Thyroid gland (tissue), 4 donors: Measurements from ENCODE around the gene NPHP4. TPM values are rescaled to one million over a fixed set of nuclear protein-coding genes. Genes with fewer than 3 reads are reported as not detected.

Source experiments
- DNase-seq, 2 donors: peaks; one replicate each; pipeline ENCODE4 v3.0.0-alpha.2; 2019
- H3K27ac ChIP-seq, 3 donors: fragments of 200-600 bp; sonication (generic); 1 replicate in 2 of 3; 2 replicates in 1 of 3; pipeline ENCODE4 v1.5.1; 2016 to 2019; ENCODE audit warnings: mild to moderate bottlenecking in 1 of 3, moderate library complexity in 1 of 3
- H3K27me3 ChIP-seq: fragments of 200-600 bp; sonication (generic); one replicate; pipeline ENCODE4 v1.5.1; 2019
- H3K36me3 ChIP-seq, 2 donors: fragments of 200-600 bp; sonication (generic); one replicate each; pipeline ENCODE4 v1.5.1; 2016 to 2019
- H3K4me1 ChIP-seq, 2 donors: fragments of 200-600 bp; sonication (generic); one replicate each; pipeline ENCODE4 v1.5.1; 2017 to 2019
- H3K4me3 ChIP-seq, 3 donors: fragments of 200-600 bp; sonication (generic); replicated peaks in 1 of 3; 1 replicate in 2 of 3; 2 replicates in 1 of 3; pipeline ENCODE4 v1.5.1; 2016; ENCODE audit warnings: mild to moderate bottlenecking in 1 of 3
- H3K9me3 ChIP-seq: fragments of 200-600 bp; sonication (generic); one replicate; pipeline ENCODE4 v1.5.1; 2017
- CTCF ChIP-seq, 6 experiments: fragments of 200-600 bp in 3 of 6; fragments of 450-650 bp in 3 of 6; sonication (generic) in 3 of 6; IDR thresholded peaks; one replicate each; pipeline ENCODE4 v1.5.1; 2016 to 2019; ENCODE audit warnings: antibody characterized with exemption in 6 of 6, mild to moderate bottlenecking in 2 of 6, inconsistent platforms in 1 of 6, moderate library complexity in 1 of 6
- POLR2A ChIP-seq, 2 donors: fragments of 450-650 bp; IDR thresholded peaks; one replicate each; pipeline ENCODE4 v1.6.1; 2017; ENCODE audit warnings: antibody characterized with exemption in 2 of 2, mild to moderate bottlenecking in 2 of 2, moderate library complexity in 1 of 2
- WGBS, 2 donors: methylation state at CpG; one replicate each; pipeline ENCODE4 v1.1.5; 2017; 5-methylcytosine and 5-hydroxymethylcytosine counted together
- intact Hi-C: fragments of 100-400 bp; cut with DNase I; formaldehyde crosslinking; loops from one replicate; pipeline ENCODE4 v1.15.1; 2023
- total RNA-seq, 4 donors: library from RNA; depleted of rRNA; stranded (reverse); fragments of >200 nt; gene quantifications; one replicate each; pipeline ENCODE4 v1.2.3, GENCODE V29; 2016

Gene NPHP4
- total RNA-seq, 4 donors from 2014 or later = 24.3 to 48.3 (median 30.4) TPM

GRCh38 chr1:6011946-6012258 lies 19.7 kb upstream of the NPHP4 start:
- no peak for DNase-seq
- no peaks in the 10 kb centered on the region for H3K36me3 ChIP-seq
- no peaks in the 10 kb centered on the region for H3K4me1 ChIP-seq
- H3K27me3 ChIP-seq = no peaks in the 10 kb centered on the region
- no peaks in the 10 kb centered on the region for H3K9me3 ChIP-seq
- H3K27ac ChIP-seq = no peak overlapping the region
- H3K4me3 ChIP-seq = no peak overlapping the region
- TF ChIP-seq CTCF (IDR thresholded peaks at IDR 0.05) (no peak), POLR2A (IDR thresholded peaks at IDR 0.05) (no peak)
- intact Hi-C loops = no loop called here
- WGBS, 2 donors = 90 to 91% methylated on average over 3 of the region's 3 CpGs

- DNase-seq = no peak
- Histone ChIP-seq H3K27me3 (no peaks in the 10 kb centered on the region), H3K4me1 (no peaks in the 10 kb centered on the region), H3K36me3 (no peaks in the 10 kb centered on the region), H3K27ac (no peak overlapping the region), H3K9me3 (no peaks in the 10 kb centered on the region), H3K4me3 (no peak overlapping the region)
- intact Hi-C loops = no loop called here
- 82 to 85% methylated on average over 15 to 19 of the region's 19 CpGs for WGBS, 2 donors
- TF ChIP-seq CTCF (IDR thresholded peaks at IDR 0.05) (no peak), POLR2A (IDR thresholded peaks at IDR 0.05) (no peak)
Measured at GRCh38 chr1:6011161-6011945, 19.1 kb upstream of the NPHP4 start.

GRCh38 chr1:6010554-6010953 lies 18.3 kb upstream of the NPHP4 start:
- Histone ChIP-seq H3K27me3 (no peaks in the 10 kb centered on the region), H3K36me3 (no peaks in the 10 kb centered on the region), H3K4me1 (no peaks in the 10 kb centered on the region), H3K4me3 (no peak overlapping the region), H3K27ac (no peak overlapping the region), H3K9me3 (no peaks in the 10 kb centered on the region)
- 69 to 73% methylated on average over 9 to 10 of the region's 10 CpGs for WGBS, 2 donors
- TF ChIP-seq POLR2A (IDR thresholded peaks at IDR 0.05) (no peak), CTCF (IDR thresholded peaks at IDR 0.05) (no peak)
- intact Hi-C loops = no loop called here
- no peak for DNase-seq

- Histone ChIP-seq H3K27me3 (no peaks in the 10 kb centered on the region), H3K27ac (no peak overlapping the region), H3K4me1 (no peaks in the 10 kb centered on the region), H3K36me3 (no peaks in the 10 kb centered on the region), H3K4me3 (no peak overlapping the region), H3K9me3 (no peaks in the 10 kb centered on the region)
- intact Hi-C loops = no loop called here
- 86 to 94% methylated on average over 22 to 23 of the region's 23 CpGs for WGBS, 2 donors
- TF ChIP-seq CTCF (IDR thresholded peaks at IDR 0.05) = no peak
- TF ChIP-seq POLR2A (IDR thresholded peaks at IDR 0.05) = no peak
- no peak for DNase-seq
Measured at GRCh38 chr1:6009120-6010040, 17.2 kb upstream of the NPHP4 start.

- TF ChIP-seq CTCF (IDR thresholded peaks at IDR 0.05) = no peak
- no peak for TF ChIP-seq POLR2A (IDR thresholded peaks at IDR 0.05)
- intact Hi-C loops = no loop called here
- Histone ChIP-seq H3K4me1 (no peaks in the 10 kb centered on the region), H3K36me3 (no peaks in the 10 kb centered on the region), H3K27ac (no peak overlapping the region), H3K4me3 (no peak overlapping the region), H3K9me3 (no peaks in the 10 kb centered on the region), H3K27me3 (no peaks in the 10 kb centered on the region)
- no peak for DNase-seq
- WGBS, 2 donors = 88 to 93% methylated on average over 3 to 5 of the region's 6 CpGs
Measured at GRCh38 chr1:6008696-6009095, 16.5 kb upstream of the NPHP4 start.
